ENCODE data around the gene PAPLN. TPM values are rescaled to one million over a fixed set of nuclear protein-coding genes. Genes with fewer than 3 reads are reported as not detected.

The PAPLN gene
- total RNA-seq, 3 donors from 2014 or later, result 19.7 to 29.9 (median 23.8) TPM

DNA sequence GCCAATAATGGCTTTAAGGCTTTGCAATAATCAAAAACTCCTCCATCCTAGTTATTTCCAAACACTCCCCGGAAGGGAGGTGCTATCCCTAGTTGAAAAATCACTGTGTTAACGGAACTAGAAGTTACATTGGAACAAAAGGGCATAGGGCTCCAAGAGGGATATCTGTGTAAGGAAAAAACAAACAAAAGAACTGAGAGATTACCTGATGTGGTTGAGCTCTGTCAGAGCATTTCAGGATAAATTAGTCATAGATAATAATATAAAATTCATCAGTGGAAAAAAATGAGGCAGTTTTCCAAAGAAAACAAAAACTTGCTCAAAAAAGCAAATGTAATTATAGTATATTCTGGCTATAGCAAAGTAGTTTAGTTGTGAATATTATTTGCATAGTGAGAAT, 27.4 kb upstream of the PAPLN start:
- Histone ChIP-seq H3K9me3 (no peaks in the 10 kb centered on the region), H3K27me3 (no peaks in the 10 kb centered on the region), H3K36me3 (peaks cover 15% of the 10 kb centered on the region), H3K4me1 (no peaks in the 10 kb centered on the region), H3K4me3 (no peak overlapping the region), H3K27ac (no peak overlapping the region)
- TF ChIP-seq, protein P1, sequence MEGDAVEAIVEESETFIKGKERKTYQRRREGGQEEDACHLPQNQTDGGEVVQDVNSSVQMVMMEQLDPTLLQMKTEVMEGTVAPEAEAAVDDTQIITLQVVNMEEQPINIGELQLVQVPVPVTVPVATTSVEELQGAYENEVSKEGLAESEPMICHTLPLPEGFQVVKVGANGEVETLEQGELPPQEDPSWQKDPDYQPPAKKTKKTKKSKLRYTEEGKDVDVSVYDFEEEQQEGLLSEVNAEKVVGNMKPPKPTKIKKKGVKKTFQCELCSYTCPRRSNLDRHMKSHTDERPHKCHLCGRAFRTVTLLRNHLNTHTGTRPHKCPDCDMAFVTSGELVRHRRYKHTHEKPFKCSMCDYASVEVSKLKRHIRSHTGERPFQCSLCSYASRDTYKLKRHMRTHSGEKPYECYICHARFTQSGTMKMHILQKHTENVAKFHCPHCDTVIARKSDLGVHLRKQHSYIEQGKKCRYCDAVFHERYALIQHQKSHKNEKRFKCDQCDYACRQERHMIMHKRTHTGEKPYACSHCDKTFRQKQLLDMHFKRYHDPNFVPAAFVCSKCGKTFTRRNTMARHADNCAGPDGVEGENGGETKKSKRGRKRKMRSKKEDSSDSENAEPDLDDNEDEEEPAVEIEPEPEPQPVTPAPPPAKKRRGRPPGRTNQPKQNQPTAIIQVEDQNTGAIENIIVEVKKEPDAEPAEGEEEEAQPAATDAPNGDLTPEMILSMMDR (IDR thresholded peaks at IDR 0.05), result no peak
- TF ChIP-seq POLR2A (IDR thresholded peaks at IDR 0.05), result no peak
- no peak for TF ChIP-seq POLR2AphosphoS5 (IDR thresholded peaks at IDR 0.05)
- intact Hi-C loops (cut with DNase I; ENCODE audit: low total_unique reads), result no loop called here
- no peak for DNase-seq (ENCODE audit: low spot score in 2 of 2)

DNA sequence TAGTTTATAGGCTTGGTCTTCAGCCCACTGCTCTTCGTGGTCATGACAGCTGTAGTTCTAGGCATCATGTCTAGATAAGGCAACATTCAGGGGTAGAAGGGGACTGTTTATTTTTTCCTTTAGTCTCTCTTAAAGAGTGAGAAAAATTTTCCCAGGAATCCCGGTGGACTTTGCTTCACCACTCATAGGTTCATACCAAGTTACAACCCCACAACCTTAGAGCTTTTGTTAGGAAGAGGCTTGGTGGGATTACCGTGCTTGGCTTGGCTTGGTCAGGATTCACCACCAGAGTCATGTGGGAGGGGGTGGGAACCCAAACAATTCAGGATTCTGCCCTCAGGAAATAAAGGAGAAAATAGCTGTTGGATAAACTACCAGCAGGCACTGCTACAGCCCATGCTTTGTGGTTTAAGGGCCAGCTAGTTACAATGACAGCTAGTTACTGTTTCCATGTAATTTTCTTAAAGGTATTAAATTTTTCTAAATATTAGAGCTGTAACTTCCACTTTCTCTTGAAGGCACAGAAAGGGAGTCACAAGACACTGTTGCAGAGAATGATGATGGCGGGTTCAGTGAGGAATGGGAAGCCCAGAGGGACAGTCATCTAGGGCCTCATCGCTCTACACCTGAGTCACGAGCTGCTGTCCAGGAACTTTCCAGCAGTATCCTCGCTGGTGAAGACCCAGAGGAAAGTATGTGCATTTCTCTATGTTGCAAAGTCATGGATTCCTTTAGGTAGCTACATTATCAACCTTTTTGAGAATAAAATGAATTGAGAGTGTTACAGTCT, 25.9 kb upstream of the PAPLN start:
- H3K27me3 ChIP-seq, result no peaks in the 10 kb centered on the region
- no peaks in the 10 kb centered on the region for H3K9me3 ChIP-seq
- peaks cover 15% of the 10 kb centered on the region for H3K36me3 ChIP-seq
- H3K4me3 ChIP-seq, result no peak overlapping the region
- H3K4me1 ChIP-seq, result no peaks in the 10 kb centered on the region
- TF ChIP-seq POLR2A (IDR thresholded peaks at IDR 0.05) (no peak), POLR2AphosphoS5 (IDR thresholded peaks at IDR 0.05) (no peak)
- TF ChIP-seq, protein P1 (IDR thresholded peaks at IDR 0.05), result no peak
- no peak for DNase-seq (ENCODE audit: low spot score in 2 of 2)
- intact Hi-C loops (cut with DNase I; ENCODE audit: low total_unique reads), result no loop called here
- H3K27ac ChIP-seq, result no peak overlapping the region

GRCh38 chr14:73216030-73216429, 21.3 kb upstream of the PAPLN start:
- no peak for DNase-seq (ENCODE audit: low spot score in 2 of 2)
- intact Hi-C loops (cut with DNase I; ENCODE audit: low total_unique reads), result no loop called here
- Histone ChIP-seq H3K36me3 (peaks cover 22% of the 10 kb centered on the region), H3K9me3 (no peaks in the 10 kb centered on the region), H3K27ac (no peak overlapping the region), H3K4me1 (no peaks in the 10 kb centered on the region), H3K27me3 (no peaks in the 10 kb centered on the region), H3K4me3 (no peak overlapping the region)
- TF ChIP-seq POLR2AphosphoS5 (IDR thresholded peaks at IDR 0.05) (no peak), POLR2A (IDR thresholded peaks at IDR 0.05) (no peak)
- TF ChIP-seq, protein P1 (IDR thresholded peaks at IDR 0.05), result no peak

DNA sequence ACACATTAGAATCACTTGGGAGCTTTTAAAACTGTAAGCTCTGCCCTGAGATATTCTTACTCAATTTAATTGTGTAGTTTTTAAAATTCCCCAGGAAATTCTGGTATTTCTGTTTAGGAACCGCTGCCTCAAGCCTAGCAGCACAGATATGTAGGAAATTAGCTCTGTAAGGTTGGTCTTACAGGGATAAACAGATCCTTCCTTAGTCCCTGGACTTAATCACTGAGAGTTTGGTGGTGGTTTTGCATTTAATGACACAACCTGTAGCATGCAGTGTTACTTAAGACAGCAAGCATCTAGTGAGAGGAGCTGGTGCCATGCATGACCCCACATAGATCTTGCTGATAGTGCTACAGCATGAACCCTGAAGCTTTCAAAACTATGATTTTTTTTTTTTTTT, 19.9 kb upstream of the PAPLN start:
- peaks cover 21% of the 10 kb centered on the region for H3K36me3 ChIP-seq

GRCh38 chr14:73220061-73220460, 17.2 kb upstream of the PAPLN start:
- H3K36me3 ChIP-seq, result peaks cover 12% of the 10 kb centered on the region
- no peak overlapping the region for H3K4me3 ChIP-seq
- TF ChIP-seq POLR2A (IDR thresholded peaks at IDR 0.05) (no peak), POLR2AphosphoS5 (IDR thresholded peaks at IDR 0.05) (no peak)
- TF ChIP-seq, protein P1 (IDR thresholded peaks at IDR 0.05), result no peak
- H3K9me3 ChIP-seq, result no peaks in the 10 kb centered on the region
- no peak overlapping the region for H3K27ac ChIP-seq
- intact Hi-C loops (cut with DNase I; ENCODE audit: low total_unique reads), result loop anchor here (10.0 kb wide), 1 partner anchor 1905 kb away; no protein-coding TSS in a partner anchor
- H3K27me3 ChIP-seq, result no peaks in the 10 kb centered on the region
- no peak for DNase-seq (ENCODE audit: low spot score in 2 of 2)
- no peaks in the 10 kb centered on the region for H3K4me1 ChIP-seq

More for the DNA sequence above, 19.9 kb upstream of the PAPLN start:
- H3K27ac ChIP-seq, result no peak overlapping the region
- intact Hi-C loops (cut with DNase I; ENCODE audit: low total_unique reads), result no loop called here
- no peaks in the 10 kb centered on the region for H3K27me3 ChIP-seq
- no peak for TF ChIP-seq POLR2A (IDR thresholded peaks at IDR 0.05)
- no peak for TF ChIP-seq POLR2AphosphoS5 (IDR thresholded peaks at IDR 0.05)
- TF ChIP-seq, protein P1 (IDR thresholded peaks at IDR 0.05), result no peak
- DNase-seq (ENCODE audit: low spot score in 2 of 2), result no peak
- H3K4me3 ChIP-seq, result no peak overlapping the region
- no peaks in the 10 kb centered on the region for H3K9me3 ChIP-seq
- H3K4me1 ChIP-seq, result no peaks in the 10 kb centered on the region
